Measurements from ENCODE around the gene NR2F1.
"Not testable (repeated sequence)": the region's sequence is repeated elsewhere in the genome, so short reads cannot be mapped to it uniquely, and the experiment has no call there.

The NR2F1 gene

DNA sequence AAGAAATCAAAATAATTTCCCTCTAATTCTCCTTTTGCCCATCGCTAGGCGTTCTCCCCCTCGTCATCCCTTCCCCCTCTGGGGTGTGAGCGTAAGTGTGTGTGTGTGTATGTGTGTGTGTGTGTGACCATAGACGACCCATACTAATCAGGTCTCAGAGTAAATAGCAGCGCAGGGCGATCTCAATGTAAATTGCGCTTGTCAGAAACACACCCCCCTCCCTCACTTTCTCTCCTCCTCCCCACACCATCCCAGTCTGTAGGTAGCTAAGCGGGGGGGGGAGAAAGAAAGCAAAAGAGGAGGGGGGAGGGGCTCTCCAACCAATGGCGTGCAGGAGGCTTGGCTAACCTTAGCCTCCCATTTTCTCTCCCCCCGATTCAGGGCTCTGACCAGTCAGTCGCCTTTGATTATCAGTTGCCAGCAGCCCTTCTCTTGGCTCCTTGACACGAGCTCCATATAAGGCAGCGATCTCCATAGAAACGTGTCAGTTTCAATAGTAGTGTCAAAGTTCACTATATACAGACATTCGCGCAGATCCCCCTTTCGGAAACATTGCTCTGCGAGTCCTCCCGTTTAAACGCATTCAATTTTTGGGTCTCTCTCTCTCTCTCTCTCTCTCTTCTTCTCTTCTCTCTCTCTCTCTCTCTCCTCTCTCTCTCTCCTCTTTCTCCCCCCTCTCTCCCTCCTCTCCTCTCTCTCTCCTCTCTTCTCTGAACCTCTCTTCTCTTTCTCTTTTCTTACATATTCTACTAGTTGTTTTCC lies at the start of gene NR2F1:
TSS of gene NR2F1 (plus strand) at position 546 of the 762 bp plus-strand sequence. CDS start 1,802 bp downstream, outside the sequence.
- Histone ChIP-seq H3K27me3 (ENCODE audit: control insufficient read depth in 5 of 5, insufficient read depth in 4 of 5, low read length in 5 of 5) (peaks cover 0 to 18% (median 3%) of the 10 kb centered on the region in 5 donors), H3K9ac (ENCODE audit: low read length in 5 of 5) (peak within 1 kb of the TSS in 4 of 5 donors; percentile 43 to 77 (median 66)), H3K36me3 (ENCODE audit: control insufficient read depth in 5 of 5, insufficient read depth in 5 of 5, low read length in 5 of 5) (peaks cover 0 to 3% (median 2%) of the 10 kb centered on the region in 5 donors), H3K27ac (ENCODE audit: low read depth, low read length) (peak within 1 kb of the TSS; percentile 66), H3K9me3 (ENCODE audit: control insufficient read depth in 5 of 5, low read length in 5 of 5) (peaks cover 0 to 3% (median 0%) of the 10 kb centered on the region in 5 donors), H3K4me3 (ENCODE audit: low read depth in 1 of 5, low read length in 5 of 5) (peak within 1 kb of the TSS; percentile 81 to 92 (median 88)), H3K4me1 (ENCODE audit: control insufficient read depth in 5 of 5, insufficient read depth in 5 of 5, low read length in 5 of 5) (peaks cover 2 to 69% (median 53%) of the 10 kb centered on the region in 5 donors)

DNA sequence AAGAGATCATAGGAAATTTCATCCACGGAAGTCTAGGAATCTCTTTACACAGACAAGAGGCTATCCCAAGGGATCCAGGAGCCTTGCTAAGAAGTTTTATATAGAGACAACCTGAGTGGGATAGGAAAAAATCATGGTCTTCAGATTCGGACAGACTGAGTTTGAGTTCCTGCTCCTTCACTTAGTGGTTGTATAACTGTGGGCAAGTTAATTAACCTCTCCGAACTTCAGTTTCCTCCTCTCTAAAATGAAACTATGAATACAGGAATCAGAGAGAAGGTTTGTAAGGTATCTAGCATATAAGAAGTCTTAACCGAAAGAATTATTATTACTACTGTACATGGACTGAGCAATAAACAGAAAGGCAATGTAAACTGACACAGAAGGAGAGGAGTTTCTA lies 37.1 kb upstream of the NR2F1 start:
- Histone ChIP-seq H3K4me3 (ENCODE audit: low read depth in 1 of 5, low read length in 5 of 5) (no peak overlapping the region), H3K27me3 (ENCODE audit: control insufficient read depth in 5 of 5, insufficient read depth in 4 of 5, low read length in 5 of 5) (no peaks in the 10 kb centered on the region), H3K9ac (ENCODE audit: low read length in 5 of 5) (peak overlapping the region in 1 of 5 donors; percentile 11), H3K4me1 (ENCODE audit: control insufficient read depth in 5 of 5, insufficient read depth in 5 of 5, low read length in 5 of 5) (no peaks in the 10 kb centered on the region), H3K36me3 (ENCODE audit: control insufficient read depth in 5 of 5, insufficient read depth in 5 of 5, low read length in 5 of 5) (peaks cover 0 to 4% (median 2%) of the 10 kb centered on the region in 5 donors), H3K9me3 (ENCODE audit: control insufficient read depth in 5 of 5, low read length in 5 of 5) (no peaks in the 10 kb centered on the region), H3K27ac (ENCODE audit: low read depth, low read length) (no peak overlapping the region)

DNA sequence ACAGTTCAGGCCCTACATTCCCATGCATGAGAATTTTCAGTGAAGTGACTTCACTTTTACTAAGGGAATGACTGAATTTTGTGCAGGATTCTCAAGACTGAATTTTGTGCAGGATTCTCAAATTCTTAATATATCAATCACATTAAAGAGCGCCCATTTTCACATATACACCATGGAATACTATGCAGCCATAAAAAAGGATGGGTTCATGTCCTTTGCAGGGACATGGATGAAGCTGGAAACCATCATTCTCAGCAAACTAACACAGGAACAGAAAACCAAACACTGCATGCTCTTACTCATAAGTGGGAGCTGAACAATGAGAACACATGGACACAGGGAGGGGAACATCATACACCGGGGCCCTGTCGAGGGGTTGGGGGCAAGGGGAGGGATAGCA lies 33.4 kb upstream of the NR2F1 start:
- H3K9me3 ChIP-seq (ENCODE audit: control insufficient read depth in 5 of 5, low read length in 5 of 5); H3K27ac ChIP-seq (ENCODE audit: low read depth, low read length); H3K36me3 ChIP-seq (ENCODE audit: control insufficient read depth in 5 of 5, insufficient read depth in 5 of 5, low read length in 5 of 5); H3K27me3 ChIP-seq (ENCODE audit: control insufficient read depth in 5 of 5, insufficient read depth in 4 of 5, low read length in 5 of 5); H3K4me3 ChIP-seq (ENCODE audit: low read depth in 1 of 5, low read length in 5 of 5); H3K9ac ChIP-seq (ENCODE audit: low read length in 5 of 5); H3K4me1 ChIP-seq (ENCODE audit: control insufficient read depth in 5 of 5, insufficient read depth in 5 of 5, low read length in 5 of 5): not testable (repeated sequence)

DNA sequence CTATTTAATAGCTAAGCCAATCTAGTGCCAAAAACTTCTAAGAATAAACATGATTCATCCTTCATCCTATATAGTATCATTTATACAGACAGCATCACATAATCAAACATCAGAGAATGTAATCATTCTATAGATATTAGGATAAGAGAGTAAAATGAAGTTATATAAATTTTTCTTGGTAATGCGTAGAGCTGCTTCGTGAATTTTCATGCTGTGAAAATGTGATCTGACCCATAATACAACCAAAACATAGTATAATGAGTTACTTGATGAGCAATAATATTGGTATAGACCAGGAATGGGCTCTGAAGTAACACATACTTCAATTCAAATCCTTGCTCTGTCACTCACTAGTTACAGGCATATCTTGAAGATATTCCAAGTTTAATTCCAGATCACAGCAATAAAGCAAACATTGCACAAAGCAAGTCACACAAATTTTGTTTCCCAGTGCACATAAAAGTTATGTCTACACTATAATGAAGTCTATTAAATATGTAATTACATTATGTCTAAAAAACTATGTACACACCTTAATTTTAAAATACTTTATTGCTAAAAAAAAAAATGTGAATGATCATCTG lies 25.9 kb upstream of the NR2F1 start:
- Histone ChIP-seq H3K4me1 (ENCODE audit: control insufficient read depth in 5 of 5, insufficient read depth in 5 of 5, low read length in 5 of 5) (no peaks in the 10 kb centered on the region), H3K9ac (ENCODE audit: low read length in 5 of 5) (no peak overlapping the region), H3K9me3 (ENCODE audit: control insufficient read depth in 5 of 5, low read length in 5 of 5) (no peaks in the 10 kb centered on the region), H3K27ac (ENCODE audit: low read depth, low read length) (no peak overlapping the region), H3K36me3 (ENCODE audit: control insufficient read depth in 5 of 5, insufficient read depth in 5 of 5, low read length in 5 of 5) (peaks cover 0 to 5% (median 3%) of the 10 kb centered on the region in 5 donors), H3K4me3 (ENCODE audit: low read depth in 1 of 5, low read length in 5 of 5) (no peak overlapping the region), H3K27me3 (ENCODE audit: control insufficient read depth in 5 of 5, insufficient read depth in 4 of 5, low read length in 5 of 5) (no peaks in the 10 kb centered on the region)

DNA sequence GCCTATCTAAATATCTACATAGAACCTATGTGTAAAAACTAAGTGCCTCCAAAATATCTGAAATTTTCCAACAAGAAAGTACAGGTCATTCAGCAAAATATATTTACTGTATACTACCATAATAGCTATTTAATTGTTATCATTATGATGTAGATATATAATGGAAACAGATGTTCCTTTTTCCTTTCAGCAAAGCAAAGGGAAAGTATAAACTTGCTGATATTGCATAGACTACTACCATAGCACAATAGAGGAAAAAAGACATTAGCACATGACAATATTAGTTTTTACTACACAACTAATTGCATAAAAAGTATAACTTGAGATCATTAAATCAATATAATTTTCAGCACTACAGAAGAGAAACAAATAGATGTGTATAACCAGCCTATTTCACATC lies 16.9 kb upstream of the NR2F1 start:
- H3K36me3 ChIP-seq (ENCODE audit: control insufficient read depth in 5 of 5, insufficient read depth in 5 of 5, low read length in 5 of 5): peaks cover 0 to 8% (median 0%) of the 10 kb centered on the region in 5 donors
- peaks cover 0 to 3% (median 0%) of the 10 kb centered on the region in 5 donors for H3K9me3 ChIP-seq (ENCODE audit: control insufficient read depth in 5 of 5, low read length in 5 of 5)
- peaks cover 0 to 9% (median 0%) of the 10 kb centered on the region in 5 donors for H3K27me3 ChIP-seq (ENCODE audit: control insufficient read depth in 5 of 5, insufficient read depth in 4 of 5, low read length in 5 of 5)
- no peak overlapping the region for H3K4me3 ChIP-seq (ENCODE audit: low read depth in 1 of 5, low read length in 5 of 5)
- H3K27ac ChIP-seq (ENCODE audit: low read depth, low read length): no peak overlapping the region
- H3K4me1 ChIP-seq (ENCODE audit: control insufficient read depth in 5 of 5, insufficient read depth in 5 of 5, low read length in 5 of 5): peaks cover 0 to 11% (median 9%) of the 10 kb centered on the region in 5 donors
- no peak overlapping the region for H3K9ac ChIP-seq (ENCODE audit: low read length in 5 of 5)

DNA sequence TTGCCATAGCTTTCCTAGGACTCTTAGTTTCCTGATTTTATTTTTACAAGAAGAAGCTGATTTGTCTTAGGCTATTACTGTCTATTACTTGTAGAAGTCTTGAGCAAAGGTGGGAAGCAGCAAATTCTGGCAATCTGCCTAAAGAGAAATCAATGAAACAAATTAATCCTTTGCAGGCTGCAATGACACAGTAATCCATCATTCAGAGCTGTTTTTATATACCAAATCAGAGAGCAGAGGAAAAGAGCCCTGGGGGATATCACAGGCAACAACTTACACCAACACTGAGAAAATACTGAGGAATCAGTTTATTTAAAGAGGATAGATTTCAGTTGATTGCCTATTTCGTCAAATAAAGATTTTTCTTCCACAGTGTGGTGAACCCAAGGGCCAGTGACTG lies 15.6 kb upstream of the NR2F1 start:
- H3K9ac ChIP-seq (ENCODE audit: low read length in 5 of 5): no peak overlapping the region
- peaks cover 0 to 15% (median 5%) of the 10 kb centered on the region in 5 donors for H3K27me3 ChIP-seq (ENCODE audit: control insufficient read depth in 5 of 5, insufficient read depth in 4 of 5, low read length in 5 of 5)
- H3K27ac ChIP-seq (ENCODE audit: low read depth, low read length): no peak overlapping the region
- peaks cover 0 to 3% (median 0%) of the 10 kb centered on the region in 5 donors for H3K9me3 ChIP-seq (ENCODE audit: control insufficient read depth in 5 of 5, low read length in 5 of 5)
- H3K36me3 ChIP-seq (ENCODE audit: control insufficient read depth in 5 of 5, insufficient read depth in 5 of 5, low read length in 5 of 5): peaks cover 0 to 8% (median 0%) of the 10 kb centered on the region in 5 donors
- H3K4me3 ChIP-seq (ENCODE audit: low read depth in 1 of 5, low read length in 5 of 5): no peak overlapping the region
- peaks cover 0 to 23% (median 17%) of the 10 kb centered on the region in 5 donors for H3K4me1 ChIP-seq (ENCODE audit: control insufficient read depth in 5 of 5, insufficient read depth in 5 of 5, low read length in 5 of 5)

DNA sequence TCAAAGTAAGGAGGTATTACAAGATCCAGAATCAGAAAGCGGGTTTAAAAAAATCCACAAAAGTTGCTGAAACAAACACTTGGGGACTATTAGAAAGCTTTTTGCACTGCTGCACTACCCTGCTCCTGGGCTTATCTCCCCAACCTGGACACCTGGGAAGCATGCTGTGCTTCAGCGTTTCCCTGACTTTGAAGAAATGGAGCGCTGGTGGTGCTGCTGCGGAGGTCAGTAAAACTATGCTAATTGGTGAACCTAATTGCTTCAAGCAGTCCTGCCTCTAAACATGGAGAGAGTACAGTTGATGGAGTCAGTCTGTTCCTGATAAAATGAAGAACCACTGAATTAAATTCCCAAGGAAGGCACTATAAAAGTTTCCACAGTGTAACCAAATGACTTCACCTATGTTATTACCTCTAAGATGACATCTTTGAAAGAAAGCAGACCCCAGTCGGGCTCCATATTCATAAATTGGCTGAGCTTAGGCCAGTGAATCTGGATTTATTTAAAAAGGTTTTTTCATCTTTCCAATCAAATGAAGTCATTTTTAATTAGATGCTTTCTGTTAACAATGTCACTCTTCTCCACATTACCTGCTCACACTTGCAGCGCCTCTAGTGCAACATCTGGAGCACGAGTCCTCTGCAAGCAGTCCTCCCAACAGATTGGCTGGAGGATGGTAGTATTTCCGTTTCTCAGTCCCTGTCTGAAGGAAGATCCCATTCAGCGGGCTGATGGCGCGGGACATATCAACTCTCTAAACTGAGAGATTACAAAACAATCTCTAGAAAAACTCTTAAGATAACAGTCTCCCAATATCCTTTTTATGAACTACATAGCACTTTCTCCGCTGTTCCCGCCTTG lies 13.5 kb upstream of the NR2F1 start:
- Histone ChIP-seq H3K4me3 (ENCODE audit: low read depth in 1 of 5, low read length in 5 of 5) (peak overlapping the region in 2 of 5 donors; percentile 50 to 54), H3K27me3 (ENCODE audit: control insufficient read depth in 5 of 5, insufficient read depth in 4 of 5, low read length in 5 of 5) (peaks cover 0 to 22% (median 5%) of the 10 kb centered on the region in 5 donors)

DNA sequence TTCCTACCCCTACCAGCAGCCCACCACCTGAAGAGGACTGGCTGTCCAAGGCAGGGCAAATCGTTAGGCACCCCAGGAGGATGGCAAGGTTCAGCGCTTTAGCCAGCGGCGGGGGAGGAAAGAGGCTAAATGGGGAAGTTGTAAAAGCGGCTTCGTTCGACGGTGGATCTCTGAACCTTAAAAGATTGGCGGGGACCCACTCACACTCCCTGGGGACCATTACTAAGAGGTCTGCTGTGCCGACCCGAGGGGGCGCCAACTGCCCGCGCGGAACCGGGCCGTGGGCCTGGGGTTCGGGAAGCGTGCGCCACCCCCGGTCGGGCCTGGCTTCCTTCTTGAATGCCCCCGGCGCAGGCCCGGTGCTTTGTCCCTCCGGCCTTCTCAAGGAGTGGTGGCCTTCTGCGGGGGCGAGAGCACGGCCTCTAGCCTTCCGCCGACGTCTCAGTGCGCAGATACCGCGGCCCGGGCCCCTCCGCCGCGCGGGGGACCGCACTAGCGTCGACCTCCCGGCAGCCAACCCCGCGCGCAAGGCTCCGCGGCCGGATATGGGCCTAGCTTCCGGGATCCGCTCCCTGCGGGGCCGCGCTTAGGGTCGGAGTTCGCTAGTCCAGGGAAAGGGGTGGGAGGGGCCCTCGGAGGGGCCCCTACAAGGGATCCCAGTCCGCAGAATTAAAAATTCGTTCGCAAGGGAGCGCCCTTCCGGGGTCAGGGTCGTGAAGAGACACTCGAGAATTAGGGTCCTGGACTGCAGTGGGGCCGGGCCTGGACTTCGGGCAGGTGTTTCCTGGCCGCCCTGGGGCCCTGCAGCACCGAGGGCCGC lies 12.5 kb upstream of the NR2F1 start:
- Histone ChIP-seq H3K9ac (ENCODE audit: low read length in 5 of 5) (no peak overlapping the region), H3K27ac (ENCODE audit: low read depth, low read length) (no peak overlapping the region), H3K4me3 (ENCODE audit: low read depth in 1 of 5, low read length in 5 of 5) (peak overlapping the region; percentile 8 to 54 (median 17)), H3K36me3 (ENCODE audit: control insufficient read depth in 5 of 5, insufficient read depth in 5 of 5, low read length in 5 of 5) (no peaks in the 10 kb centered on the region), H3K27me3 (ENCODE audit: control insufficient read depth in 5 of 5, insufficient read depth in 4 of 5, low read length in 5 of 5) (peaks cover 0 to 22% (median 5%) of the 10 kb centered on the region in 5 donors), H3K4me1 (ENCODE audit: control insufficient read depth in 5 of 5, insufficient read depth in 5 of 5, low read length in 5 of 5) (peaks cover 0 to 29% (median 27%) of the 10 kb centered on the region in 5 donors), H3K9me3 (ENCODE audit: control insufficient read depth in 5 of 5, low read length in 5 of 5) (no peaks in the 10 kb centered on the region)

More for the DNA sequence above, 13.5 kb upstream of the NR2F1 start:
- Histone ChIP-seq H3K36me3 (ENCODE audit: control insufficient read depth in 5 of 5, insufficient read depth in 5 of 5, low read length in 5 of 5) (no peaks in the 10 kb centered on the region), H3K9me3 (ENCODE audit: control insufficient read depth in 5 of 5, low read length in 5 of 5) (peaks cover 0 to 3% (median 0%) of the 10 kb centered on the region in 5 donors), H3K27ac (ENCODE audit: low read depth, low read length) (no peak overlapping the region), H3K4me1 (ENCODE audit: control insufficient read depth in 5 of 5, insufficient read depth in 5 of 5, low read length in 5 of 5) (peaks cover 0 to 32% (median 27%) of the 10 kb centered on the region in 5 donors), H3K9ac (ENCODE audit: low read length in 5 of 5) (no peak overlapping the region)
